ENCODE results near the gene CCDC102B. TPM values are rescaled to one million over a fixed set of nuclear protein-coding genes. Genes with fewer than 3 reads are reported as not detected.

CCDC102B gene
- polyA plus RNA-seq, 4 donors = 7.5 to 7.8 (median 7.7) TPM

DNA sequence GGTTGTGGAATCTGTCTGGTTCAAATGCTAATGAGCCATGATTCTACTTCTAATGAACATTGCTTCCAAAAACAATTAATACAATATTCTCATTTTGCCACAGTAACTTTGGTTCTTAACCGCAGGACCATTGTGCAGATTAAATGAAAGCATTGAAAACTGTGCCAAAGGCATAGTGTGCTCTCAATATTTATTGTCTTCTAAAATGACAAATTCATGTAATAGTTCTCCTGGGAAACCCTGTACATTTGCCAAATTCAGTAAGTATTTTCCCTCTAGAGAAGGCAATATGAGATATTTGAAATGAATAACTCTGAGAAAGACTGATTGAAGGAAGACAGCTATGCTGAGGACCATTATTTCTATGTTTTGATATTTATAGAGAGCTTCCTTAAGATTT lies 246.3 kb downstream of the CCDC102B start:
- DNase-seq (ENCODE audit: low read depth in 4 of 4, low spot score in 3 of 4) = no peak

DNA sequence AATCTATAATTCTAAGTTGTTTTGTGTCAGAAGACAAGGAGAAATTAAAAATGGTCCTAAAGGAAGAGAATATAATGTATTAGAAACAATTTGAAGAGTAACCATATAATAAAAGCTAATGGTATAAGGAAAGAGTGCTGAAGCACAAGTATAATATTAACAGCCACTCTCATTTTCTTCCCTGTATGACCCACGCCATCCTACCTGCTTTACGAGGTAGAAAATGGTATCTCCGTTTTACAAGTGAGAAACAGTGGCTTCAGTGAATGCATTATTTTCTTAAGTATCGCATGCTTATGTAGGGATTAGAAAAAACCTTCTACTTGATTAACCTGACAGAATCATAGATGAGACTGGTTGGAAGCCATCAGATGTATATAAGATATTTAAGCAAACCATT lies 266.2 kb downstream of the CCDC102B start:
- DNase-seq (ENCODE audit: low read depth in 4 of 4, low spot score in 3 of 4) = no peak

DNA sequence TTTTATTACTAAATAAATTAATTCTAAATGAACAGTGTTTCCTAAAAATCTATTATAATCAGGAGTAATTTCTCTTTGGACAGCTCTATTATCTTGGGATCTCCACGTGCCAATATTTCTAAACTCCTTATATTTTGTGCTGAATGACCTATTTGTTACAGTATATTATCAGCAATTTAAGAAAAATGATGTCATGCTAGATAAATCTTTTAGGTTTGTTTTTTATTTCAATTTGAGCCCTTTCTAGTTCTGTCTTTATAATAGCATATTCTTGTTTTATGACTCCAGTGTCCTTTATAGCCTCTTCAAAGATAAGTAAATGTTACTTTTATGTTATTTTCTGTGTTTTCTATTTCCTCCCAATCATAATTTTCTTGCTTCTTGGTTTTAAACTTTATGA lies 269.2 kb downstream of the CCDC102B start:
- no peak for DNase-seq (ENCODE audit: low read depth in 4 of 4, low spot score in 3 of 4)

DNA sequence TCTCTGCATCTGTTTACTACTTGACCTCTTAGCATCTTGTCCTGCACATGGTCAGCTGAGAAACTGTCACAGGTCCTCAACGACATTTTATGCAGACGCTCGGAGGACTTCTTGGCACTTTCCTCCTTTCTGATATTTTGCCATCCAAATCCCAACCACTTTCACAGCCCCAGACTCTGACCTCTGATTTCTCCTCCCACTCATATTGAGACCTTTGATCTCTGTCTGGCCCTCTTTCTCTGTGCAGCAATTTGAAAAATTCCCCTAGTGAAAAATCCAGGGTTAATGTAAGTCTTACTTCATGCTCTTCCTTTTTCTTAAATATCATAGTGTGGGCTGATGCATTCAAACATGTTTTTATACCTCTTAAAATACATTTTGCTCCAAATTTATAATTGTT lies 273.8 kb downstream of the CCDC102B start:
- no peak for DNase-seq (ENCODE audit: low read depth in 4 of 4, low spot score in 3 of 4)

DNA sequence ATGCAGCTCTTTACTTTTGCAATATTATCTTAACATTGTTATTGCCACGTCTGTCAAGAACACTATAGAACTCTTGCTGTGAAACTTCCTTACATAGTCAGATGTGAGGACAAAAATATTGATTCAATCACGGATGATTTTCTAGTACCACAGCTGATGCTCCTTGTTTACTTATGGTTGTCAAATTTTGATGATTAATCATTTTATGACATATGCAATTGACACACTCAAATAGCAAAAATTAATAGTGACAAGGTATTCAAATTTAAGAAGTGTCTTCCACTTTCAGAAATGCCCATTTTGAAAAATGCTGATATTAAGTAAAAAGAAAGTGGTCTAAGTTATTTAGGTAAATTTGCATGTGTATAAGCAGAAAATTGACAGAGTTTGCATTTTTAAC lies 284.0 kb downstream of the CCDC102B start:
- DNase-seq (ENCODE audit: low read depth in 4 of 4, low spot score in 3 of 4) = no peak

DNA sequence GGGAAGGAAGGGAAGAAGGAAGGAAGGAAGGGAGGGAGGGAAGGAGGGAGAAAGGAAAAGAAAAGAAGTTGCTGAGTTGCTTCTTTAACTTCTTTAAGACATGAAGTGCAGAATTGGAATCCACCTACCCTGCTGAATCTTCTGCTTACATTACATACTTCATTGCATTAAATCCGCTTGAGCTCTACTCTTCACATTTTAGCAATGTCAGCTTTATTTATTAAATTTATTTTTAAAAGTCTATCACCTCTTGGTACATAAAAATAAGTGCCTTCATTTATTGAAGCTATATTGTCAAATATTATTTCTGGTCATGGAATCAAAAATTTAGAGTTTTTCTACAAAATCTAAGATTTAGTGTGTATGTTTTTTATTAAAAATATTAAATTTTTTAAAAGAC lies 284.6 kb downstream of the CCDC102B start:
- no peak for DNase-seq (ENCODE audit: low read depth in 4 of 4, low spot score in 3 of 4)

DNA sequence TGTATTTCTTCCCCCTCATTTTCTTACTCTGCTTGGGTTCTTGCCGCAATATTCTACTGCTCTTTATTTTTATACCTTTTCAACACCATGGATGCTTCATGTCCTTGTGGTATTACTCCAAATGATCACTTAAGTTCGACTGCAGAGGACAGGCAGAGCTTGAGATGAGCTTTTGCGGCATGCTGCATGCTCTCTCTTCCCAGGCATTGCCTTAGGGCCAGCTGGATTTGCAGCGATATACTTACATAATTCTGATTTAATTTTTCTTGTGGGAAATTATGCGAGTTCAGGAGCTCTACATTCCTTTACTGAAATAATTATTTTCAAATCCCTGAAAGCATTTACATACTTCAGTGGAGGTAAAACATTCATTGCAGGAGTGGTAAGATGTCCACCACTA lies 288.1 kb downstream of the CCDC102B start:
- no peak for DNase-seq (ENCODE audit: low read depth in 4 of 4, low spot score in 3 of 4)

DNA sequence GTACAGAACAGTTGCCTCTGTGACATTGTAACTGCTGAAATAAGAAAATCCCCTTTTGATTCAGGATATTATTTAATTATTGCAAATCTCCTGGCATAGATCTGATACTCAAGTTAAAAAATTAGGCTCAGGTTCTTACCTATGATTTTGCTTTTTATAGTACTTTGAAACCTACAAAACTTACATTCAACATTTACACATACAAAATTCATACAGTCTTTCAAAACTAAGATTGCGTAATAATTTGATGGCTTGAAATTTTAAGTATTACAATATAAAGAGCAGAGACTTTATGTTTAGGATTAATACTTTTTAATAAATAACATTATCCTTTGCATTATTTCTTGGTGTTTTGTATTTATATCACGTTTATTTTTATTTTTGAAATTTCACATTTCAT lies 291.1 kb downstream of the CCDC102B start:
- no peak for DNase-seq (ENCODE audit: low read depth in 4 of 4, low spot score in 3 of 4)

DNA sequence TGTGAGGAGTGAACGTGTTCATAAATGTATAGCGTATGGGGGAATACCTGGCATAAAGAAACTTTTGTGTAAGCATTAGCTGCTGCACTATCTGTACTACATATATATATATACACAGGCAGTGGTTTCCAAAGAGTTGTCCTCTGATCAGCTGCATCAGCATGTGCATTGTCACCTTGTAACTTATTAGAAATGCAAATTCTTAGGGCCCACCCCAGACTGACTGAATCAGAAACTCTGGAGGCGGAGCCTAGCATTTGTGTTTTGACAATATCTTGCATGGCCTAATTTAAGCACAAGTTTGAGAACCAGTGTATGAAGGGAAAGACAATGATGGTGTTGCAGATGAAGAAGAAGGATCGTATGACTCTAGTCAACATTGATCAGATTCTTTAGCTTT lies 299.5 kb downstream of the CCDC102B start:
- no peak for DNase-seq (ENCODE audit: low read depth in 4 of 4, low spot score in 3 of 4)

DNA sequence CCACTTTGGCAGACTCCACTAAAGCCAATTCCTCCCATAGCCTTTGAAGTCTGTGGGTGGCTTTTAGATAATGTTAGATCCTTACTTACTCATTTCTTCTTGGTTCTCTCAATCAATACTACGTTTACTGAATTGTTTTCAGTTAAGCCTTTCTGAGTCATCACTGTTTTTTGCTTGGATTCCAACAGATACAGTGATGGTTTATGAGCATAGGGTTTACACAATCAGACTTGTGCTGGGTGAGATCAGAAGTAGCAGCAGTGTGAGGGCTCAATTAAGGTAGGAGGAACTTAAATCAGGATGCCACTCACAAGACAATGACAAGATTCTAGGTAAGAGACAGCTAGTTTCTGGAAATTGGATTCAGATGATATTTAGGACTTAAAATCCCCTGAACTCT lies 305.1 kb downstream of the CCDC102B start:
- no peak for DNase-seq (ENCODE audit: low read depth in 4 of 4, low spot score in 3 of 4)

Other genes starting within 250 kb of the CCDC102B start
- gene TMX3, start 83.0 kb upstream of the CCDC102B start, polyA plus RNA-seq (ENCODE audit: insufficient read length in 4 of 4) = 10 to 100 TPM; 62.4 to 81.9 (median 71.4) TPM

All from right renal pelvis (tissue), 4 donors.